HG02610 (cell line): ENCODE results near the gene ACTN4.

Source experiments
- ATAC-seq: cut with Tn5 transposase; IDR thresholded peaks from one replicate; pipeline ENCODE4 v1.9.1; 2021; ENCODE audit warnings: mild to moderate bottlenecking, moderate library complexity; ENCODE audit not compliant: unreplicated experiment

Gene ACTN4

DNA sequence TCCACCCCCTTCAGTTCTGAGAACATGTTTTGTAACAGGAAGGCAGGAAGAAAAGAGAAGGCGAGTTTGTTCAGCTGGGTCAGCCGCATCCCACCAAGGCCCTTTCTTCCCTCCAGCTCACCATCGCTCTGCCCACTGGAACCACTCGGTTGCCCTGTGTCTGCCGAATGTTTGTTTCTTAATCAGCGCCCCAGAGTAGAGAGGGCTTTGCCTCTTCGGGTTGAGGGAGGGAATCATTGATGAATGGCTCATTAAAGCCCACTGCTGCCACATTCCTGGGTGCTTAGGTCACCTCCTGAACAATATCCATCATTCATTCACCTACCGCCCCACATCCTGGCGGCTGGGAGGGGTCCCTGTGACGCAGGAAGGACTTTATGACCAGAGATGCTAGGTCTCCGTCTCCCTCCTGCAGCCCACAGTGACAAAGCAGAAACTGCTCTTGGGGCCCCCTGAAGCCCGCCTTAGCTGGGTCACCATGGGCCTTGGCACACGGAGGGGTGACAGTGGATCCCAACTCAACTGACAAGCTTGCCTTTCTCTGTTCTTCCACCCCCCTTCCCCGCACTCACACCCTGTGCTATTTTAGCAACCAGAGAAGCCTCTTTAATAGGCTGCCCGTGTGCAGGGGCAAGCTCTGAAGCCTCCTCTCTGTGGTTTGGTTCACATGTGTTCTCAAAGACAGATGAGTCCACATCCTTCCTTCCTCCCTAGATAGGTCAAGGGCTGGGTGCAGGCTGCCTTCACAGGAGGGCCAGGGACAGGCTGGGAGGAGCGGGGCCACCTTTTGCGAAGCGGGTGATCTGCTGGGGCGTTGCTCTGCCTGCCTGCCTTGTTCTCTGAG is 46.2 kb downstream of the ACTN4 start:
- ATAC-seq, result no peak

GRCh38 chr19:38695317-38695683 is 47.9 kb downstream of the ACTN4 start:
- no peak for ATAC-seq

- no peak for ATAC-seq
Measured at GRCh38 chr19:38695832-38696728, 48.6 kb downstream of the ACTN4 start.

DNA sequence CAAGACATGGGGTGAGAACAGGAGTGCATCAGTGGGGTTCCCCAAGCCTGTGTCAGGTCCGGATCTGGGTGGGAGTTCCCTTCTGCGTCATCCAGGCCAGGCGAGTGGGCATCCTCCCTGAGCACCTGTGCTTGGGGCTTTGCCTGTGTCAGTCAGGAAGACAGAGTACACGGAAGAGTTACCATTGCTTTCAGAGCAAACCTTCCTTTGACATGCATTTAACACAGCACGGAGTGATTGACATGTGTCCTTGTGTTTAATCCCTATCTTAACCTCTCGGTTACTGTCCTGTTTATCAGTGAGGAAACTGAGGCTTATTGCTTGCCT is 49.2 kb downstream of the ACTN4 start:
- no peak for ATAC-seq

DNA sequence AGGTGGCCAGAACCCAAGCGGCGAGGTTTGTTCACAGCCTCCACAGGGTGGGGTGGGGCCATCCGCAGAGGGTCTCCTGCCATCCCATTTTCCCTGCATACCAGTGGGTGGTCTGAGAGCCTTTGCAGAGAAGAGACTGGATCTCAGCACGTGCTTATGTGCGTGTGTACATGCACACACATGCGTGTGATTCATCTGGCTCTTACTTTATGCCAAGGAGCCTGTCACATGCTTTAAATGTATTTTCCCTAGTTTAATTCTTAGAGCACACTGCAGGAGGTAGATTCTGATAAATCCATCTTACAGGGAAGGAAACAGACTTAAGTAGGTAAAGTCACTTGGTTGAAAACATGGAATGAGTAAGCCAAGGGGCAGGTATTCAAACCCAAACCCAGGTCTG is 49.7 kb downstream of the ACTN4 start:
- ATAC-seq, result no peak

DNA sequence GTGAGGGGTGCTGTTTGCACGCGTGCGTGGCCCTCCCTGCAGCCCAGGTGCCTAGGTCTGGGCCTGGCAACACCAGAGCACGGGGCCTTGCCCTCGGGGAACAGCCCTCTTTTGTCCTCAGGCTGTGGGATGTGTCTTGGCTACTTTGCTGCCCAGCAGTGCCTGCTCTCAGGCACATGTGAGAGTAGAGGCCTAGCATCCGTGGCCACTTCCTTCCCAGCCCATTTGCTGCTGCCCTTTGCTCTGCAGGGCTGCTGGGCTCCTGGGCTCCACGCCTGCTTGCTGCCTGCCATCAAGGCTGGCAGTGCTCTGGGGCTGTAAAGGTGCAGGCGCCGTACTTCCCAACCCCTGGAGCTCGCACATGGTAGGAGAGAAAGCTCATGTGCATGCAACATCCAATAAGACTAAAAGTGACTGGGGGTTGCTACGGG is 50.2 kb downstream of the ACTN4 start:
- ATAC-seq, result no peak

DNA sequence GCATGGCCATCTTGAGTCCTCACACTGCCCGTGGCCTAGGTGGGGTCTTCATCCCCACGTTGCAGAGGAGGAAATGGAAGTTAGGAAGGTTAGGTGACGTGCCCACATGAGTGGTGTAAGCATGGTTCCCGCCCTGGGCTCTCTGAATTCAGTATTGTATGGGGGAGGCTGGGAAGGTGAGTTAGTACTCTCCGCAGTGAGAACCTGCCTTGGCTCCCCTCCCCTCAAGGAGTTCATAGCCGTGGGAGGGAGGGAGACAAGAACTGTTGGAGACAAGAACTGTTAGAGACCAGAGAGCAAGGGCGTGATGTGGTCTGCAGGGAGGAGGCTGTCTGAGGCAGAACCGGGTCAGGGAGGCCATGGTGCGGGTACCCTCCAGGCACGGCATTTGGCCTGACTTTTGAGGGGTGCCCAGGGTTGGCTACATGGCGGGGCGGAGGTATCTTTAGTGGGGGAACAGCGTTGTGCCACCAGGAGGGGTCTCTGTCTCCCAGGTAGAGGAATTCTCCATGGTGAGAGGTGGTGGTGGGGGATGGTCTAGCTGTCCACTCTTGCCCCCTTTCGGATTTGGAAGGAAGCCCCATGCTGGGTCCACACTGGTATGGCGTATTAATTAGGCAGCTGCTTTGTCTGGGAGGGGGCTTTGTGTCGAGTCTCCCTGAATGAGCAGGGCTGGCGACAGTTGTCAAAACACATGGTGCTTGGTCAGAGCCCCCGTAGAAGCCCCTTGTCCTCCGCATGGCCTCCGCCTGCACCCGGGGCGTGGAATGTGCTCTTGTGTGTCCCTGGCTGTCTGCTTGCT is 51.0 kb downstream of the ACTN4 start:
- ATAC-seq, result no peak

DNA sequence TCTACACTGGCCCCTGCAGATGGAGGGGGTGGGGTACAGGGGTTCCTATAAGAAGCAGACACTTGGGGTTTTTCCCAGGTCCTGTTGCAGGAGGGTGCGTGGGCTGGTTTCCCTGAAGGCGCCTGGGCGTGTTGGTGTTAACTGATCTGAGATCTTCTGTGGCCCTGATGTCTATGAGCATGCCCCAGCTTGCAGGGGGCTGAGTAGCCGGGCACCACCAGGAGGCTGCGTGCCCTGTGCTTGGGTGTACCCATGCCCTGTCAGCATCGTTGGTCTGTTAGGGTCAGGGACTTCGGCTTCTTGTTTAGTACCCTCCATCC is 51.5 kb downstream of the ACTN4 start:
- ATAC-seq, result no peak

- ATAC-seq, result no peak
Measured at GRCh38 chr19:38699647-38700349, 52.3 kb downstream of the ACTN4 start.

DNA sequence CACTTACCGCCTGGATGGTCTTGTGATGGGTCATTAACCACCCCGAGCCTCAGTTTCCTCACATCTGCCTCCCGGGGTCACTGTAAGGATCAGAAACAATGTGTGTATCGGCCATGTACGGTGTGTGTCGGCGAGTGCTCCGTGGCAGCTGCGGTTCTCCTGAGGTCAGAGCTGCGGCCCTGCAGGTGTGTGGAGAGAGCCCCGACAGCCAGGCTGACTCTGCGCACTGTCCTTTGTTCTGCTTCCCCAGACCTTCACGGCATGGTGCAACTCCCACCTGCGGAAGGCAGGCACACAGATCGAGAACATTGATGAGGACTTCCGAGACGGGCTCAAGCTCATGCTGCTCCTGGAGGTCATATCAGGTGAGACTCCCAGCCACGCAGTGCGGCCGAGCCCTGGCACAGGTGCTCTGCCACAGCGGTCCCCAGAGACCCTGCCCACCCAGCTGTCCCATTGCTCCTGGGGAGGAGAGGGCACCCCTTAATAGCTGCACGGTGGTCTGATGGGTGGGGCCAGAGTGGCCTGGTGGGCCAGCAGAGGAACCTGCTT is 53.0 kb downstream of the ACTN4 start:
- no peak for ATAC-seq

GRCh38 chr19:38700902-38701454 is 53.5 kb downstream of the ACTN4 start:
- no peak for ATAC-seq

DNA sequence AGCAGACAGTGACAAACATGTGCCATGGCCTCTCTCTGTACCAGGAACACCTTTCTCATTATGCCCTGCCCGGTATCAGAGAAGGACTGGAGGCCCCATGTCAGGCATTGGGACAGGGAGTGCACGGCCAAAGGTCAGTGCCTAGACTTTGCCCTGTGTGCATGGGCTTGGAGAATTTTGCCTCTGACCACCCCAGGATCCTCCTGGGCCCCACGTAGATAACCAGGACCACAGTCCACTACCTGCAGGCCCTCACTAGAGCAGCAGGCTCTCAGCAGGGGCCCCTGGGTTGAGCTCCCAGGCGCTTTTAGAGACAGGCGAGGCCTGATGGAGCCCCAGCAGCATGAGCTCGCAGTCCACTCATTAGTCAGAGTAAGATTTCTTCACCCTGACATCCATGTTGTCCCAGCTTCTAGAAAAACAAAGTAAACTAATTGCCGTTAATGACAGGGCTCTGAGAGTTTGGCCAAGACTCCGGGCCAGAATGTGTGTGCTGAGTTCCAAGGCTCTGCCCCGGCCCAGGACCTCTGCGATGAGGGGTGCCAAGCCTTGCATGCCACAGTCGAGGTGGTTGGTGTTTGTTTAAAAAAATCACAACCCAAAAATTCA is 54.1 kb downstream of the ACTN4 start:
- ATAC-seq, result no peak

GRCh38 chr19:38702278-38702677 is 54.8 kb downstream of the ACTN4 start:
- ATAC-seq, result no peak

- no peak for ATAC-seq
Measured at GRCh38 chr19:38703509-38703908, 56.1 kb downstream of the ACTN4 start.

- no peak for ATAC-seq
Measured at GRCh38 chr19:38704488-38705026, 57.1 kb downstream of the ACTN4 start.

GRCh38 chr19:38705197-38706019 is 58.0 kb downstream of the ACTN4 start:
- no peak for ATAC-seq

DNA sequence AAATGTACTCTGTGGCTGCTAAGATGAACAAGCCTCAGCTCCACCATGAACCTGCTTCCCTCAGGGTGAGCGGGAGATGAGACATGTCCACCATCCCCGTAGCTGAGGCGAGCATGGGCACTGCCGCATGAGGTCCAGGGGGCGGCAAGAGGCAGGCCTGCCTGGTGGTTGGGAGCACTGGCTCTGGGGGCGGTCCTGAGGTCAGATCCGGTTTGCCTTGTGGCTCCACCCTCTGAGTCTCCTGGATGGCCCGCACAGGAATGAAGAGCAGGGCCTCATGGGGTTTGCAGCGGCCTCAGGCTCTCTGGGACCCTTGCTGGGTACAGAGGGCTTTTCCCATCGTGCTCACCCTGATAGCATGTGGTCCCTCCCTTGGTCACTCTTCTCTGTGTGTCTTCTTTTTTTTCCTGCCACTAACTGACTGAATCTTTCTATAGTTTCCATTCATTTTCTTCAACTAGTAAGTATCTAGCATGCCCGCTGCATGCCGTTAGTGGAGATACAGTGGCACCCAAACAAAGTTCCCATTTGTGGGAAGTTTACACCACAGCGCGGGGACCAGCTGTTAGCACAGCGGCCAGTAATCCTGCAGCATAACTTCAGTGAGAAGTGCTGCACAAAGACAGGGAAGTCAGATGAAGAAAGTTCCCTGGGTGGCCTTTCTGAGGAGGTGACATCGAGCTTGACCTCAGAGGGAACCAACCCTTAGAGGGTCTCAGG is 59.5 kb downstream of the ACTN4 start:
- ATAC-seq, result no peak

DNA sequence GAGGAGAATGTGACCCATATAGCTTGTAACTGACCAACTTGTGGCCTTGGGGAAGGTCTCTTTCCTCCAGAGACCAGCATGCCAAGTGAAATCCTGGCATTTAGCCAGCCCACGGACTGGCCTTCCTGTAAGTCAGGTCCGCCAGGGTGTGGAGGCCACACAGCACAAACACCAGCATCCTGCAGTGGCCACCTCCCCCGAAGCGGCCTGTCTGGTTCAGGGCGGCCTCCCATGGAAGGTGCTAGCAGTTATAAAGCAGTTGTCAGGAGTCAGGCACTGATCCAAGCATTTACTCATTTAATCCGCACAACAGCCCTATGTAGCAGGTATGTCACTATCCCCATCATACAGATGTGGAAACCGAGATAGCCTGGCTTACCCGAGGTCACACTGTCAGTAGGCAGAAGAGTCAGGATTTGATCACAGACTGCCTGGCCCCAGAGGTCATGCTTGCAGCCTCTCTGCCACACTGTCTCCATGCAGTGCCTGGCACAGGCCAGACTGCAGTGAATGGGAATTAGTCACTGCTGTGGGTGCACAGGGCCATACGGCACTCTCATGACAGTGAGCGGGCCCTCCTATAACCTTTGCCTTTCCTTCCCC is 60.2 kb downstream of the ACTN4 start:
- no peak for ATAC-seq
